ENCODE measurements around the gene KCNJ5. TPM values are rescaled to one million over a fixed set of nuclear protein-coding genes. Genes with fewer than 3 reads are reported as not detected.

The KCNJ5 gene
- total RNA-seq, 1 experiment from 2014 or later: not detected

- H3K4me1 Mint-ChIP-seq (ENCODE audit: low read depth, unreplicated experiment): no peaks in the 10 kb centered on the region
- intact Hi-C loops (cut with micrococcal nuclease; ENCODE audit: unreplicated experiment): no loop called here
- Histone ChIP-seq H3K36me3 (ENCODE audit: control insufficient read depth, insufficient read depth, low read length) (no peaks in the 10 kb centered on the region), H3K4me1 (peaks cover 10% of the 10 kb centered on the region), H3K4me3 (ENCODE audit: low read depth, low read length) (no peak overlapping the region), H3K27me3 (replicated peaks; ENCODE audit: control insufficient read depth, insufficient read depth, low read length) (0 out of 2 replicates have a peak, but pooled peaks cover 1% of the 10 kb centered on the region), H3K9me3 (no peaks in the 10 kb centered on the region)
- H3K36me3 Mint-ChIP-seq (ENCODE audit: insufficient read depth, unreplicated experiment): no peaks in the 10 kb centered on the region
- no peaks in the 10 kb centered on the region for H3K9me3 Mint-ChIP-seq (ENCODE audit: unreplicated experiment)
- peaks cover 10% of the 10 kb centered on the region for H3K27me3 Mint-ChIP-seq (ENCODE audit: insufficient read depth, unreplicated experiment)
- no TSS peak for BruUV-seq (replicated peaks)
- H3K4me3 Mint-ChIP-seq (ENCODE audit: unreplicated experiment): no peak overlapping the region
- H3K27ac Mint-ChIP-seq (ENCODE audit: unreplicated experiment): no peak overlapping the region
- POLR2A ChIA-PET: no interaction called here
- DNase-seq: no peak
- CTCF ChIA-PET: interaction anchor here (1.5 to 4.1 kb wide), 2 partner anchors 12 to 63 kb away, joined by 3 to 33 read pairs; no protein-coding TSS in a partner anchor
- TF ChIP-seq CTCF (IDR thresholded peaks at IDR 0.05; ENCODE audit: insufficient read depth in 1 of 2, low read depth in 1 of 2, low read length in 1 of 2, severe bottlenecking in 1 of 2, unreplicated experiment in 1 of 2): no peak
Observed at GRCh38 chr11:128893578-128894285, 2.6 kb downstream of the KCNJ5 start.

GRCh38 chr11:128894286-128894681 lies 3.1 kb downstream of the KCNJ5 start:
- Mint-ChIP-seq H3K9me3 (ENCODE audit: unreplicated experiment) (no peaks in the 10 kb centered on the region), H3K27me3 (ENCODE audit: insufficient read depth, unreplicated experiment) (peaks cover 10% of the 10 kb centered on the region), H3K4me1 (ENCODE audit: low read depth, unreplicated experiment) (no peaks in the 10 kb centered on the region), H3K27ac (ENCODE audit: unreplicated experiment) (no peak overlapping the region), H3K4me3 (ENCODE audit: unreplicated experiment) (no peak overlapping the region), H3K36me3 (ENCODE audit: insufficient read depth, unreplicated experiment) (no peaks in the 10 kb centered on the region)
- peaks cover 10% of the 10 kb centered on the region for H3K4me1 ChIP-seq
- BruUV-seq (replicated peaks): no TSS peak
- 0 out of 2 replicates have a peak, but pooled peaks cover 1% of the 10 kb centered on the region for H3K27me3 ChIP-seq (replicated peaks; ENCODE audit: control insufficient read depth, insufficient read depth, low read length)
- no peak overlapping the region for H3K4me3 ChIP-seq (ENCODE audit: low read depth, low read length)
- no peak for TF ChIP-seq CTCF (IDR thresholded peaks at IDR 0.05; ENCODE audit: insufficient read depth in 1 of 2, low read depth in 1 of 2, low read length in 1 of 2, severe bottlenecking in 1 of 2, unreplicated experiment in 1 of 2)
- no peak for DNase-seq
- POLR2A ChIA-PET: no interaction called here
- CTCF ChIA-PET: interaction anchor here (1.4 to 1.5 kb wide), 2 partner anchors 8 to 12 kb away, joined by 3 to 8 read pairs; no protein-coding TSS in a partner anchor
- intact Hi-C loops (cut with micrococcal nuclease; ENCODE audit: unreplicated experiment): no loop called here
- H3K9me3 ChIP-seq: no peaks in the 10 kb centered on the region
- H3K36me3 ChIP-seq (ENCODE audit: control insufficient read depth, insufficient read depth, low read length): no peaks in the 10 kb centered on the region

- Mint-ChIP-seq H3K4me3 (ENCODE audit: unreplicated experiment) (no peak overlapping the region), H3K9me3 (ENCODE audit: unreplicated experiment) (no peaks in the 10 kb centered on the region), H3K27me3 (ENCODE audit: insufficient read depth, unreplicated experiment) (peaks cover 7% of the 10 kb centered on the region), H3K36me3 (ENCODE audit: insufficient read depth, unreplicated experiment) (no peaks in the 10 kb centered on the region), H3K27ac (ENCODE audit: unreplicated experiment) (no peak overlapping the region), H3K4me1 (ENCODE audit: low read depth, unreplicated experiment) (no peaks in the 10 kb centered on the region)
- POLR2A ChIA-PET: no interaction called here
- Histone ChIP-seq H3K4me1 (peaks cover 10% of the 10 kb centered on the region), H3K27me3 (replicated peaks; ENCODE audit: control insufficient read depth, insufficient read depth, low read length) (0 out of 2 replicates have a peak, but pooled peaks cover 1% of the 10 kb centered on the region), H3K36me3 (ENCODE audit: control insufficient read depth, insufficient read depth, low read length) (no peaks in the 10 kb centered on the region), H3K4me3 (ENCODE audit: low read depth, low read length) (no peak overlapping the region), H3K9me3 (no peaks in the 10 kb centered on the region)
- no peak for DNase-seq
- CTCF ChIA-PET: interaction anchor here (1.4 to 1.5 kb wide), 2 partner anchors 8 to 12 kb away, joined by 3 to 8 read pairs; no protein-coding TSS in a partner anchor
- BruUV-seq (replicated peaks): no TSS peak
- intact Hi-C loops (cut with micrococcal nuclease; ENCODE audit: unreplicated experiment): no loop called here
- TF ChIP-seq CTCF (IDR thresholded peaks at IDR 0.05; ENCODE audit: insufficient read depth in 1 of 2, low read depth in 1 of 2, low read length in 1 of 2, severe bottlenecking in 1 of 2, unreplicated experiment in 1 of 2): no peak
Observed at GRCh38 chr11:128894685-128895084, 3.5 kb downstream of the KCNJ5 start.
